ENCODE results near the gene GPR65. TPM values are rescaled to one million over a fixed set of nuclear protein-coding genes. Genes with fewer than 3 reads are reported as not detected.

GPR65 gene
- total and polyA plus RNA-seq, 10 of the 15 experiments (the other 5 are each of a cell fraction or from before 2014, with no cell fraction given) = 4.4 to 14.7 (median 9.4) TPM

- TF ChIP-seq PML (IDR thresholded peaks at IDR 0.05; ENCODE audit: low read length) (no peak), HDGF (IDR thresholded peaks at IDR 0.05) (no peak), REST (IDR thresholded peaks at IDR 0.05; ENCODE audit: low read depth, low read length) (no peak), EGR1 (IDR thresholded peaks at IDR 0.05; ENCODE audit: borderline replicate concordance in 1 of 2, low read depth in 2 of 2, low read length in 2 of 2) (no peak), MTA2 (IDR thresholded peaks at IDR 0.05; ENCODE audit: low read depth) (no peak), ZBTB40 (IDR thresholded peaks at IDR 0.05; ENCODE audit: borderline replicate concordance) (no peak)
- no peak overlapping the region for H2AFZ ChIP-seq (ENCODE audit: control insufficient read depth, low read depth, low read length)
- POLR2A ChIA-PET = no interaction called here
- H3K79me2 ChIP-seq (ENCODE audit: control insufficient read depth, insufficient read depth, low read length) = no peaks in the 10 kb centered on the region
- SMC1A ChIA-PET (ENCODE audit: uncharacterized antibody, unreplicated experiment) = interaction anchor here (1.0 to 1.3 kb wide), 2 partner anchors 15 to 35 kb away, joined by 3 to 4 read pairs; no protein-coding TSS in a partner anchor
- ATAC-seq (no peak), DNase-seq (ENCODE audit: low read depth, low spot score) (no peak), FAIRE-seq (no peak)
- H4K20me1 ChIP-seq (ENCODE audit: control insufficient read depth, insufficient read depth) = no peaks in the 10 kb centered on the region
- CTCF ChIA-PET = interaction anchor here (1.0 to 1.2 kb wide), 2 partner anchors 23 to 26 kb away, joined by 3 read pairs; no protein-coding TSS in a partner anchor
- WGBS (ENCODE audit: insufficient coverage, insufficient replicate concordance, low lambda C conversion rate, missing lambda C conversion rate) = 0% methylated on average over 1 of the region's 1 CpG
- no peak overlapping the region for H3K4me3 ChIP-seq
- H3K27me3 ChIP-seq (replicated peaks in 1 of 2; ENCODE audit: control insufficient read depth in 2 of 2, insufficient read depth in 2 of 2, low read length in 1 of 2) = peaks cover 0 to 3% of the 10 kb centered on the region in 2 experiments; a peak in 1 of 4 replicates
- no peak overlapping the region for H3K4me2 ChIP-seq (ENCODE audit: control insufficient read depth, insufficient read depth)
- intact Hi-C loops (cut with micrococcal nuclease; ENCODE audit: unreplicated experiment) = no loop called here
- in situ Hi-C loops (cut with MboI) = no loop called here
- no TSS peak for BruUV-seq (replicated peaks)
- H3K36me3 ChIP-seq (ENCODE audit: control insufficient read depth in 2 of 2, insufficient read depth in 2 of 2, low read length in 1 of 2) = no peaks in the 10 kb centered on the region
- no peak overlapping the region for H3K9ac ChIP-seq (ENCODE audit: control insufficient read depth, insufficient read depth, low read length)
- no peaks in the 10 kb centered on the region for H3K4me1 ChIP-seq (ENCODE audit: control insufficient read depth, insufficient read depth, low read length)
- RAD21 ChIA-PET (ENCODE audit: unreplicated experiment) = no interaction called here
- H3K9me3 ChIP-seq (replicated peaks; ENCODE audit: control insufficient read depth, insufficient read depth, low read length) = no peaks in the 10 kb centered on the region
- H3K27ac ChIP-seq (ENCODE audit: control insufficient read depth, insufficient read depth) = no peak overlapping the region
These were observed 35.2 kb downstream of the GPR65 start for GRCh38 chr14:88040146-88040545.

Data from GM12878 (cell line).